Nucleus accumbens (tissue), 56 donors: ENCODE measurements around the gene LLGL1.
"Not testable (repeated sequence)": the region's sequence is repeated elsewhere in the genome, so short reads cannot be mapped to it uniquely, and the experiment has no call there.

Experiments
- DNase-seq, 56 donors: peaks; one replicate each; lab custom pipeline; 2025; lab: John Stamatoyannopoulos, UW

Gene LLGL1

GRCh38 chr17:18191236-18191667 is 34.2 kb upstream of the LLGL1 start:
- DNase-seq: peak in 2 of 56 donors; percentile 13 to 41

DNA sequence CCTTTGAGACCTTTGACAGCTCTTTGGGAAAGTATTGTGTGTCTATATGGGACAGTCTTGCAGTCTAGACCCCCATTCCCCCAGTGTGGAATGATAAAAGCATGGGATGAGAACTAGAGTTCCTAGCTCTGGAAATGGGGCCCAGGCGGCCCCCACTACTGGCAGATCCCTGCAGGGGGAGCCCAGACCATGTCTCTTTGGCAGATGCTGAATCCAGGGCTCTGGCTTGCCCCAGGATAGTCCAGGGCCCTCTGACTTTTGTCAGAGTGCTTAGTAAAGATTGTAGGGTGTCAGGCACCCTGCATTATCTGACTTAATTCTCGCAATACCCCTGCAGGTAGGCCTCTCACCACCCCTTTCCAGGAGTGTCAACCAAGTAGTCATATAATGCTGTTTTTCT is 33.5 kb upstream of the LLGL1 start:
- DNase-seq: no peak

DNA sequence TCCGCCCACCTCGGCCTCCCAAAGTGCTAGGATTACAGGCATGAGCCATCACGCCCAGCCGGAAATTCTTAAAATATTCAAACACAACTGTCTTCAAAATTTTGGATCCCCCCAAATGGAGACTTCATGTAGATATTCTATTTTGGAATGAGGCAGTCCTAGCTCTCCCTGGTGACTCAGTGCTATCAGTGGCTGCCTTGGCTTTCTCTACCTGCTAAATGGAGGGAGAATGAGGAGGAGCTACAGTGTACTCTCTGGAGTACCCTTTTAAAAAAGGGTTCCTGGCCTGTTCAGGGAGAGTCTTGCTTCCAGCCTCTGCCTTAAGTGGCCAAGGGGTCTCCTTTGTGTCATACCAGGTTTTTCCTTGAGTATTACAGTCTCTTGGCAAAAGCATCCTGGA is 31.0 kb upstream of the LLGL1 start:
- DNase-seq: no peak

- DNase-seq: no peak
Measured at GRCh38 chr17:18194804-18195203, 30.6 kb upstream of the LLGL1 start.

DNA sequence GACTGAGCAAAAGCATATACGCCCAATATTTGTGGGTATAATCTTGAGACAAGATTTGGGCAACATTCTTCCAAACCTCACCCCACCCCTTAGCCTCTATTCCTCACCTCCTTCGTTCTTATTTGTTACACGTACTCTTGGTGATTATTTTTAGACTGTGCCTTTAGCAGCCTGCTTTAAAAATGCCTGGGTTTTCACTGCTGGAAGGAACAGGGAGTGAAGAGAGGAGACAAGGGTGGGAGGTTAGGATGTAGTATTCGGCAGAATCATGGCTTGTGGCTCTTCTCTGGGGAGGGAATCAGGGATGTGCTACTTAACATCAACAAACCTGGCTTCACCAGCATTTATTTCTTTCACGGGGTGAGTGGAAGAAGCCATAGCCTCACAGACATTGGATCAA is 30.2 kb upstream of the LLGL1 start:
- peak in 6 of 56 donors; percentile 14 to 71 (median 34) for DNase-seq

GRCh38 chr17:18197535-18198194 is 27.8 kb upstream of the LLGL1 start:
- no peak for DNase-seq

DNA sequence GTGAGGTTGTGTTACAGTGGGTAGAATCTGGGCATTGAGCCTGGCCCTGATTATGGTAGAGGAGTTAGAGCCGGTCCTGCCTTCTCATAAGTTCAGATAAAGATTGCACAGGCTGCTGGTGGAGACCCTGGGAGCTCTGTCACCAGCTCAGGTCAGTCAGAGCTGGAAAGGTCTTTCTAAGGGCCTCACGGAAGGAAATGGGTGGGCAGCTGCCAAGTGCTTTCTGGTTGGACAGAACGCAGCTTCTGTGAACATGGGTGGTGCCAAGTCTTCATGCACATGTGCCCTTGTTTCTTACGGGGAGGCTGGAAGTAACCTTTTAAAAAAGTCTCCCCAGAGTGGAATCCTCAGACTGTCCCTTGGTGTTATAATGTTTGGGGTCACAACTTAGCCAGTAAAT is 26.9 kb upstream of the LLGL1 start:
- DNase-seq: no peak

- no peak for DNase-seq
Measured at GRCh38 chr17:18201108-18201507, 24.3 kb upstream of the LLGL1 start.

DNA sequence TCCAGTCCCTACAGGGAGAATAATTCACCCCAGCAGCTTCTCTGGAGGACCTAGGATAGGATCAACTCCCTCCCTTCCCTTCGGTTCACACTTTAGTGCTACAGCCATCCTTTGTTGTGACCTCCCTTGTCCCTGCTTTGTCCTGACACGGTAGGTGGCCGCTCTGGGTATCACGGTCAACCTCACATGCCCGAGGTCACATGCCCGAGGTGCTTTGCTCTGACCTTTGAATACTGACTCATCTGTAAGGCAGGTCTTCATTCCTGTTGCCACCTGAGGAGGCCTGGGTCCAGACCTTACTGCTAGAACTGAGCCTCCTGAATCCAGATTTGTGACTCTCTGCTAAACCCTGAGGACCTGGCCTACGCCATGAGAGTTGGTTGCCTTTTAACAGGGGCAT is 22.1 kb upstream of the LLGL1 start:
- no peak for DNase-seq

GRCh38 chr17:18205861-18206260 is 19.6 kb upstream of the LLGL1 start:
- no peak for DNase-seq

- no peak for DNase-seq
Measured at GRCh38 chr17:18206962-18207361, 18.5 kb upstream of the LLGL1 start.

- DNase-seq: no peak
Measured at GRCh38 chr17:18208092-18208491, 17.3 kb upstream of the LLGL1 start.

DNA sequence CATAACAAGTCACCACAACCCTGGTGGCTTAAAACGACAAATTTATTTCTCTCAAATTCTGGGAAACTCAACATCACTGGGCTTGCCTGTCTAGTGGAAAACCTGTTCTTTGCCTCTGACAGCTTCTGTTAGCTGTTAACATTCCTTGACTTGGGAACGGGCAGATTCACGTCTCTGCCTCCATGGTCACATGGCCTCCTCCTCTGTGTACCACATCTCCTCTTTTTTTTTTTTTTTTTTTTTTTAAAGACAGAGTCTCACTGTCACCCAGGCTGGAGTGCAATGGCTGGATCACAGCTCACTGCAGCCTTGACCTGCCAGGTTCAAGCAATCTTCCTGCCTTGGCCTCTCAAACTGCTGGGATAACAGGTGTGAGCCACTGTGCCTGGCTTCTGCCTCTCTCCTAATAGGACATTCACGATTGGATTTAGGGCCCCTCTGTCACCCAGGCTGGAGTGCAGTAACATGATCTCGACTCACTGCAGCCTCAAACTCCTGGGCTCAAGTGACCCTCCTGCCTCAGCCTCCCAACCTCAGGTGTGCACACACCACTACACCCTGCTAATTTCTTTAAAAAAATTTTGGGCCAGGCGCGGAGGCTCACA is 11.7 kb upstream of the LLGL1 start:
- DNase-seq: no peak

- DNase-seq: not testable (repeated sequence)
Measured at GRCh38 chr17:18216906-18217305, 8.5 kb upstream of the LLGL1 start.

DNA sequence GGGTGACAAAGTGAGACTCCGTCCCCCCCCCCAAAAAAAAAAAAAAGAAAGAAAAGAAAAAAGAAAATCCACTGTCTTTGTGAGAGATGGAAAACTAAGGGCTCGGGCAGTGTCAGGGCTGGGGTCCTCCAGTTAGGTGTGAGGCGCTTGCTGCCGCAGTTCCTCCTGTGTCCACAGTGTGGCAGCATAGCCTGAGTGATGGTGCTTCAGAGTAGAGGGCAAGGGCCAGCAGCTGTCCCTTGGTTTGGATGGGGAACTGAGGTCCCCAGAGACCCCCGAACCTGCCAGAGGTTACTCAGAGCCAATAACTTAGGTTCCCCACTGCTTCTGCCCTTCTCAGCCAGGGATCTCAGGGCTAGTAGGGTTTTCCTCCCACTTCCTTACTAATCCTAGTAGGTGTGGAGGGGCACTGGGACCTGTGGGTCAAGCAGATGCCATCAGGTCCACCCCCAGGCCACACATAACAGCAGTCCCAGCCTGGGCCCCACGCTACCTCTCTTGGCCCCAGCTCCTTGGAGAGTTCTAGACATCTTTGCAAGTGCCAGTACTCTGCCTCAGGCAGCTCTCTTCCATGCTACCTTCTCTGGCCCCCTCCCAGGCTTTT is 7.9 kb upstream of the LLGL1 start:
- DNase-seq: peak in 46 of 56 donors; percentile 16 to 87 (median 49)

GRCh38 chr17:18218756-18219415 is 6.5 kb upstream of the LLGL1 start:
- no peak for DNase-seq

GRCh38 chr17:18224053-18224386 is 1.4 kb upstream of the LLGL1 start:
- DNase-seq: no peak

DNA sequence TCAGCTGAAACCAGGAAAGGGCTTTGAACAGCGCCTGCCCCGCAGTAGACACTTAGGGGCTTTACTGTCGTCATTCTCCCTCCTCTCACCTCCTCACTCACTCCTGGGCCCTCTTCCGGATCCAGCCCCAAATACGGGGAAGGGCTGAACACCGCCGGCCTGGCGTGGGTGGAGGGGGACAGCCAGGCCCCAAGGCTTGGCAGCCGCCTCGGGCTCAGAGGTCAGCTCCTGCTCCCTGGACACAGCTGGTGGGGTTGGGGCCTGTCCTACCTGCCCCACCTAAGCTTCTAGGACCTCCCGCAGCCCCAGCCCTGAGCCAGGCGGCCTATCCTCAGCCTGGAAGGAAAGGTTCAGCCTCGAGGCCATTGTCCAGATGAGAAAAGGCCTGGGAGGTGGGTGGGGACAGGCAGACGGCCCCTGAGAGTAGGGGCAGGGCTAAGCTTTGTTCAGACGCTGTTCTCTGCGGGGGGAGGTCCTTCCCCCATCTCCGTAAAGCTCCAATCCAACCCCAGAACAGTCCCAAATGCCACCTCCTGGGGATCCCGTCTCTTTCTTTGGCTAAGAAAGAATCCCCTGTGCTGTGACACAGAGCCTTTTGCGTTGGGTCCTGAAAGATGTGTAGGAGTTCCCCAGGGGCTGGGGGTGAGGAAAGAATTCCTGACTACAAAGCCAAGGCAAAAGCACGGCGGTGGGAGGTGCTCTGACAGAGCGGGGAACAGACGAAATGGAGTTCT is 881 bp upstream of the LLGL1 start:
- DNase-seq: no peak

- peak in 11 of 56 donors; percentile 45 to 76 (median 57) for DNase-seq
Measured at GRCh38 chr17:18225642-18226283, 328 bp downstream of the LLGL1 start.

GRCh38 chr17:18226284-18226945 is 980 bp downstream of the LLGL1 start:
- DNase-seq: peak in 1 of 56 donors; percentile 14
